GM19463 (cell line): ENCODE data around the gene MSMO1.
"Not testable (repeated sequence)": the region's sequence is repeated elsewhere in the genome, so short reads cannot be mapped to it uniquely, and the experiment has no call there.

Experiments
- ATAC-seq: cut with Tn5 transposase; IDR thresholded peaks from one replicate; pipeline ENCODE4 v1.9.1; 2021; ENCODE audit warnings: mild to moderate bottlenecking, moderate library complexity; ENCODE audit not compliant: unreplicated experiment

MSMO1 gene

DNA sequence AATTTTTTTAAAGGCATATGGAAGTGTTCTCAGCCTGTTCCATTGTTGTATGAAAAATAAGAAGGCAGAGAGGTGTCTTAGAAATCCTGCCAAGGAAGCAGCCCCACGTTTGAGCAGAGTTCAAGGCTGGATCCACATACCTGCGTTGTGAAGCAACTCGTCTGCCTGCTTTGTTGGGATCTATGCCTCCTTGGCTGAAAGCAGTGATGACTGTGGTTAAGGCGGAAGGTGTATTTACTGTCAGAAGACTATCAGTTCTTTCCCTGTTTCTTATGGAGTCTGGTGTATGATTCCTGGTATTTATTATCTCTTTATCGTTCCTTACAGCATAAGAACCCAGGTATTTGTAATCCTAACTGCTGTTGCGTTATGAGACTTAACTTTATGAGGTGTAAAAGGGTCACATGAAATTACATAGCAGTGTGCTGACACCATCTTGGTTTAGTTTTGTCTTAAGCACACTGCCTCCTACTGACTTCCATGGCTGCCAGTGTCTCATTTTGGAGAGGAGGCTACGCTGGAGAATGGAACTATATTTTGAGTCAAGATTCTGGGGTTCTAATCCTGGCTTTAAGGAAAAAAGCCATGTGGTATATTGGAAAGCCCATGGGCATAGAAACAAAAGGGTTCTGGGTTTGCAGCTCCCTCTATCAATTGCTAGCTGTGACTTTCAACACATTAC, 3.1 kb upstream of the MSMO1 start:
- no peak for ATAC-seq

DNA sequence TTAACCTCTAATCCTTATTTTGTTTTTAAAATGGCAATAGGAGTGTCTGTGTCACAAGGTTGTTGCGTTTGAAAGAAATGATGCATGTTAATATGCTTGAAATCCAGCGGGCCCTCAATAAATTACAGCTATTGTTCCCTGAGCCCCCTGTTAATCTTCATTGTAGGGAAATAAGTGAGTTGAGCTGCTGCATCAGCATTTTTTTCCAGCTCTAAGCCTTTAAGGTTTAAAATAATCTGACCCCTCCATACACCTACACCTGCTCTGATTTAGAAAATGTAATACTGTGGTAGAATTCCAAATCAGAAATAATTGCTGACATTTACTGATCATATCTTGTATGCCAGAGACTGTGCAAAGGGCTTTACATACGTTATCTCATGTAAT, 2.6 kb upstream of the MSMO1 start:
- ATAC-seq: no peak

DNA sequence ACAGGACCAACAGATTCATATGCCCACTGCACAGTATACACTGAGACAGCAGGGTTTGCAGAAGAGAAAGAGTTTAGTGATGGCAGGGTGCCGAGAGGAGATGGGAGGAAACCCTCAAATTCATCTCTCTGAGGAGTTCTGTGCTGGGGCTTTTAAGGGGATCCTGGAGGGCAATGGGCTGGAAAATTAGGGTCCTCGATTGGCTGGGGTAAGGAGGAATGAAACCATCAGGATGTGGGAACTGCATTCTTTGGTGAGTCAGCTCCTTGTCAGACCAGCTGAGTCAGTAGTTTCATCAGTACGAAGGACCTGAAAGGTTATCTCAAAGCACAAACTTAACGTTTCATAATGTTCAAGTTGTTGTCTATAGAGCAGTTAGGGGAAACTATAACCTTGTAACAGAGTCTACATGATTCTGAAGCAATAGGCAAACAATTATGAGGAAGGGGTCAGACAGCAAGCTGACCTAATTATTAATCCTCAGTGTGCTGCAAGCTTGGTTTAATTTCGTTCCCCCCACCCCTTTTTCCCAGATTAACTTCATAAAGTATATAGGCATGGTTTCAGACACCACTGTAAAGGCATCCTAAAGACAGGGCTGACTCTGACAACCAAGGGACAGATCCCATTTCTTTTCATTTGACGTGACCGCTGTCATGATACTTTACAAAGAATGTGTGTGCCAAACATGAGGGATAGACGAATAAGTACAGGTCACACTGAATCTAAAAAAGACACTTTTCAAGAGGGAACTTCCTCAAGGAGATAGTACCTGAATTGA, 1.5 kb upstream of the MSMO1 start:
- no peak for ATAC-seq

DNA sequence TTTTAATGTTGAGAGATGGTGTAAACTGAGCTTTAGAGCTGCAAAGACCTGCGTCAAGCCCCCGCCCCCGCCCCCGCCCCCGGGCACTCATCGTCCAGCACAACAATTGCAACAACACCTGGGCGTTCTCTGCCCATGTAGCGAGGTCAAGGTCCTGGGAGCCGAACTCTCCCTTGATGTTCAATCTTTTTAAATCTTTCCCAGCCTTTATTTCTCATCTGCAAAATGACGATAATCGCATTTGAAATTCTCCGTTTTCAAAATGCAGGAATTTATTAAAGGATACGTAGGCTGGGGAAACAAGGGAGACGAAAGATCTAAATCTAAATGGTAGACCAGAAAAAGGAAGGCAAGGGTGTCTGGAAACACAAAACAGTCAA, 648 bp upstream of the MSMO1 start:
- no peak for ATAC-seq

DNA sequence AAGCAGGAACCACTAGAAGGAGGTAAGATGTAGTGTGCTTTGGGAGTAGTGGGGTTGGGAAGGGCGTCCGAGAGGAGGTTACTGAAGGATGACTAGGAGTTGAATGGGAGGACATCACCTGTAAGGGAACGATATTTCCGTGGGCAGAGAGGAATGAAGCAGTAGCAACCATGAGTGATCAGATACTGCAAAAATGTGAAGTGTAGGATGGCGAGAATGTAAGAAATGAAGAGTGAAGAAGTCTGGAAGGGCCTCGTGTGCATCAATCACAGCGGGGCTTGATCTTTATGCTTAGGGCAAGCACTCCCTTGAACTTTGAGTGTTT, 594 bp downstream of the MSMO1 start:
- ATAC-seq: no peak

DNA sequence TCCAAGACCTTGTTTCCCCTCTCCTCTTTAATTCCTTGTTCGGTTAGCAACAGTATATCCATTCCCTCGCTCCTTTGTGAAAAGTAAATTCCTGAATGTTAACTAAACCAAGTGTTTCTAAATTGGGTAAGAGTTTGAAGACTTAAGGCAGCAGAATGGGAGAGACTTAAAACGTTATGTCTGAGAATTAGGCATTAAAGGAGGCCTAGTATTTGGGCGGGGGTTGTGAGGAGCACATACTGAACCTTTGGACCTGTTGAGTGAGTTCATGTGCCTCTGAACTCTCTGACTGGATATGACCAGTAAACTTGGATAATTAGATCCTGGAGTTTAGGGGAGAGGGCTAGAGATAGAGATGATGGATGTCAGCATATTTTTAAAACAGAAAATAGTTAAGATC, 1.2 kb downstream of the MSMO1 start:
- ATAC-seq: no peak

DNA sequence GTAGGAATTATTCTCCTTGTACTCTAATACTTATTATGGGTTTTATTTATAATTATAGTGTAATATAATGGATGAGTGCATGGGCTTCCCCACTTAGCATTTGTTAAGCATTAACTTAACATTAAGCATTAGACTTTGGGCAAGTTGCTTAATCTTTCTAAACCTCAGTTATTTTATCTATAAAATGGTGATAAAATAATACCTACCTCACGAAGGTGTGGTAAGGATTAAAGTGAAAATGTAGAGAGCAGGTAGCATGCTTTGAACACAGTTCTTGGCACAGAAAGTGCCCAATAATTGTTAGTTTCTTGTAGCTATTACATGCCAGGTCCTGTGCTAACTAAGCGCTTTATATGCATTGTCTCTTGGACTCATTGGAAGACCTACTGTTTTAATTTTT, 2.6 kb downstream of the MSMO1 start:
- no peak for ATAC-seq

DNA sequence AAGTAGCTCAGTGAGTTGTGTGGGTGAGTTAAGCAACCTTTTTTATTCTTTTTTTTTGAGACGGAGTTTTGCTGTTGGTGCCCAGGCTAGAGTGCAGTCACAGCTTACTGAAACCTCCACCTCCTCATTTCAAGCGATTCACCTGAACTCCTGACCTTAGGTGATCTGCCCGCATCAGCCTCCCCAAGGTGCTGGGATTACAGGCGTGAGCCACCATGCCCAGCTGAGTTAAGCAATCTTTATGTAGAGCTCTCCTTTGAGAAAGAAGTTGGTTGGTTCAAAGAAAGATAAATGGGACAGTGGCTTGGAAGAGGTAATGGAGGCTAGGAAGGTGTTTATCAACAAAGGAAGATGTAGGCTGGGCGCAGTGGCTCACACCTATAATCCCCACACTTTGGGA, 3.2 kb downstream of the MSMO1 start:
- ATAC-seq: no peak

DNA sequence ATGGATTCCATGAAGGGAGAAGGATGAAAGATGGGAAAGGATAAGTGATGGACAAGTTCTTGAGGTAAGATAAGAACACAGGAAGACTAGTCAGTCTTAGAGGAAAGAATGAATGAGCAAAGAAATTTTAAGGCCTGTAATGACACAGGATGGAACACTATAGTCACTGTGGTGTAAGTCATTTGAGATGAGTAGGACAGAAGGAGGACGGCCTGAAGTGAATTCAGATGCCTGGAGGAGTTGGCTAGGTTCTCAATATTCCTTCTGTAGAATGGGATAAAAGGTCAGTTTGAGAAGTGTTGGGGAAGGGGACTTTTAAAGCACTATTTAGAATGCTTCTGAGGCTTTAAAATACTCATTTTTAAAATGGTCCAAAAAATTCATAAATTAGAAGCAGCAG, 3.9 kb downstream of the MSMO1 start:
- ATAC-seq: no peak

DNA sequence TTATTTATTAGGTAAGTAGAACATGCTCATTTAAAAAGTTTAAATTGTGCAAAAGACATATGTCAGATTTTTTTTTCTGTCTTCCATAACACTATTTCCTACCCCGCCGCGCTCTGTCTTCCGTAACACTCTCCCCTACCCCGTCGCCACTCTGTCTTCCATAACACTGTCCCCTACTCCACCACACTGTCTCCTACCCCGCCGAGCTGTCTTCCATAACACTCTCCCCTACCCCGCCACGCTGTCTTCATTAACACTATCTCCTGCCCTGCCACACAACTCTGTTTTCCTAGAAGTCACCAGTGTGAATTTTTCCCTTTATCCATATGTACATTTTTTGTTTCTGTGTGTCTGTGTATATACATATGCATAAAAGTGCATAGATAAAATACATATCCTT, 4.4 kb downstream of the MSMO1 start:
- ATAC-seq: no peak

DNA sequence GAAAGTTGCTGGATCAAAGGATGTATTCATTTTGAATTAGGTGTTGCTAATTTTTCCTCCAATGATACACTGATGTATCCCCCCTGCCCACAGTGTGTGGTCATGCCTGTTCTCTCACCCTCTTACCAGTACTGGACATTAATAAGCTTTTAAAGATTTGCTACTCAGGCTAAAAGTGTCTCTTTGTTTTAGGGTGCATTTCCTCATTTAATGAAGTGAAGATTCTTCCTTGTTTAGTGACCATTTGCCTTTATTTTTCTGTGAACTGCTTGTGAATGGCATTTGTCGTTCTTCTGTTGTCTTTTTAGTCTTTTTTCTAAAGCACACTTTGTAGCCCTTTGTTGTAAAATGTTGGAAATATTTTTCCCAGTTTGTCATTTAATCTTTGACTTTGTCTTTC, 5.0 kb downstream of the MSMO1 start:
- ATAC-seq: no peak

DNA sequence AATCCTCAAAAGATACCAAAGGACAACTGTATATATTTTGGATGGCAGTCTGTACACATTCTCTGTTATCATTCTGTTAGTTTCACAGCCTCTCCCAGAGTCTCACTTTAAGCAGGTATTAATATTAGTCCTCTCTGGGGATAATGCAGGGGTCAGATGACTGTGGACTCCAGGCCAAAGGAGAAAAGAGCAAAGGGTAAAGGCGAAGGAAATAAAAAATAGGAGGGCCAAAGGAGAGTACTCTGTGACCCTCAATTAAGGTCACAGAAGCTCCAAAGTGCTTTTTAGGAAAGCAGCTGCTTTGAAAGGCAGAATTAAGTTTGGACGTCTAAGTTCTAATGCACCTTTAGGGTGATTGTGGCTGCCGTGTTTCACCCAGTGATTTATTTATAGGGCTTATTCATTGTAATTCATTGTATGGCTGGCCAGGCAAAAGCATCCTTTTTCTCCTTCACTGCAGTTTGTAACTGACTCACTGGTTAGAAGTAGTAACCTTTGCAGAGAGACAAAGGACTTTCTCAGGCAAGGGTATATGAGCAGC, 7.8 kb downstream of the MSMO1 start:
- ATAC-seq: no peak

DNA sequence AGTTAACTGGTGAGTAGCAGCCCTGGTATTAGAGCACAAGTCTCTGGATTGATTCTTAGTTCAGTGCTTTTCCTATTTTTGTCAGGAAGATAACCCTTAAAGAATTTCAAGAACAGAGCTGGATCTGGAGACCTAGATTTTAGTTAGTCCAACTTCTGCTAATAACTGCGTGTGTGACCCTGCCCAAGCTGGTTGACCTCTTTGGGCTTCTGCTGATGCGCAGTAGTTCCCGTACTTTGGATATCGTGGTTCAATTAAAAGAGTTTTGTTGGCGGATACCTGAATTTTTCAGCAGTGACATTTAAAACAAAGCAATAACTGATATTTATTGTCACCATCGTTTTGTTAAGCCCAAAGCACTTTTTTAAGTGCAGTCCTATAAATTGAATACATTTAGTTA, 9.3 kb downstream of the MSMO1 start:
- no peak for ATAC-seq

DNA sequence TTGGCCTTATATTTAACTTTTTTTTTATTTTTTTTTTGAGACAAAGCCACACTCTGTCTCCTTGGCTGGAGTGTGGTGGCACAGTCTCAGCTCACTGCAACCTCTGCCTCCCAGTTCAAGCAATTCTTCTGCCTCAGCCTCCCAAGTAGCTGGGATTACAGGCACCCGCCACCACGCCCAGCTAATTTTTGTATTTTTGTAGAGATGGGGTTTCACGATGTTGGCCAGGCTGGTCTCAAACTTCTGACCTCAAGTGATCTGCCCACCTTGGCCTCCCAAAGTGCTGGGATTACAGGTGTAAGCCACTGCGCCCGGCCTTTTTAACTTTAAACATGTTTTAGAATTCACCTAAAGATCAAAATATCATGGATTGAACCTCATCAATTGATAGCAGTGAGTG, 14.9 kb downstream of the MSMO1 start:
- ATAC-seq: not testable (repeated sequence)

DNA sequence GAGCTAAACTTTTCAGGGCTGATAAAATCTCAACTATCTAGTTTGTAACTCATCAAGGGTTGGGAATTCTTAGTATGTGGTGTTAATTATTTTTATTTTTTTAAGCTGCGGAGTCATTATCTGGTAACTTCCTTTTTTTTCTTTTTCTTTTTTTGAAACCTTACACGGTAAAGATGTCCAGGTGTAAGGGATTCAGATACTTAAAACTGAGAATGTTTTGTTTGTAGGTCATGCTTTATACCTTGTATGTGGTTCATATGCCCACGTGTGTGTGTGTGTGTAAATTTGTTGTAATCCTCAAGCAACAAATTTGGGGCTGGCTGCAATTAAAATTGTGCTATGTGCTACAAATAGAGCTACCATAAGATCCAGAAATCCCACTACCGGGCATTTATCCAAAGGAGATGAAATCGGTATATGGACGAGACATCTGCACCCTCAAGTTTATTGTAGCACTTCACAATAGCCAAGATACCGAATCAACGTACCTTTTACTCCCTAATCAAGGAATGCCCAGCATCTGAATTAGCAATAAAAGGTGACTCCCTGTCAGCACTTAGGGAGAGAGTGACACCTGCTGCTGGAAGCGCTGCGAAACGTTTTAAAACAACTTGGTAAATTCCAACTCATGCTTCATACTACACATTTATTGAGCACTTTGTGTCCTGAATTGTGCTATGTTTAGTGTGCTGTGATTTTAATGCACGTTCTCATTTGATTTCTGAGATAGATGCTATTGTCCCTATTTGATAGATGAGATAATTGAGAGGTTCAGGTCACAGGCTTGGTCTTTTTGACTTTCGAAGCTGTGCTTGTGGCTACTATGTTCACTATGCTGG, 16.1 kb downstream of the MSMO1 start:
- no peak for ATAC-seq

DNA sequence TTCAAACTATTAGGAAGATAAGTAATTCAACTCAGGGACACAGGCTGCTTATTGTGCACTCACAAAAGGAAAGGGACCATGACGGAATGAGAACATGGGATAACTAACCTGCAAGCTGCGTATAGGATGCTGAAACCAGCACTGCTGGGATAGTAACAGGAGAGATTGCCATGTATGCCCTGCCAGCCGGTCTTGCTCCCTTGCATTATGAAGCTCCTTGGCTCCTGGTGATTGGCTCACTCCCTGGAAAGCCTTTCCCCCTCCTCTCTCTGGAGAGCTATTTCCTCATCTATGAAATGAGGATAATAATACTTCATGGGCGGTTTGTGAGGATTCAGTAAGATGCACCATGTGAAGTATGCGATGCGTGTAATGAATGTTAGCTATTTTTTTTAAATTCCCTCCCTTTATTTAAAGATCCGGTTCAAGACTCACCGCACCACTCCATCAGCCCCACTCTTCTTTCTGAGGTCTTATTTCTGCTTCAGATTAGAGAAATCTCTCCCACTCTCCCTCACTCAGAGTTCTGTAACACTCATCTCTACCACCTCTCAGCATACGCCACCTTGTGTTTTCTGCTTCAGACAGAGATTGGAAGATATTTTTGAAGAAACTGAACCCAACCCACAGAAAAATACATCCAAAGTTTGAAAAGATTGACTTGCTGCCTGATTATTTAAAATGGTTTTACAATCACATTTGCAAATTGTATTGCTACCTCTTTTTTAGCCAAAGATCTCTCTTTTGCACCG, 18.4 kb downstream of the MSMO1 start:
- ATAC-seq: no peak

DNA sequence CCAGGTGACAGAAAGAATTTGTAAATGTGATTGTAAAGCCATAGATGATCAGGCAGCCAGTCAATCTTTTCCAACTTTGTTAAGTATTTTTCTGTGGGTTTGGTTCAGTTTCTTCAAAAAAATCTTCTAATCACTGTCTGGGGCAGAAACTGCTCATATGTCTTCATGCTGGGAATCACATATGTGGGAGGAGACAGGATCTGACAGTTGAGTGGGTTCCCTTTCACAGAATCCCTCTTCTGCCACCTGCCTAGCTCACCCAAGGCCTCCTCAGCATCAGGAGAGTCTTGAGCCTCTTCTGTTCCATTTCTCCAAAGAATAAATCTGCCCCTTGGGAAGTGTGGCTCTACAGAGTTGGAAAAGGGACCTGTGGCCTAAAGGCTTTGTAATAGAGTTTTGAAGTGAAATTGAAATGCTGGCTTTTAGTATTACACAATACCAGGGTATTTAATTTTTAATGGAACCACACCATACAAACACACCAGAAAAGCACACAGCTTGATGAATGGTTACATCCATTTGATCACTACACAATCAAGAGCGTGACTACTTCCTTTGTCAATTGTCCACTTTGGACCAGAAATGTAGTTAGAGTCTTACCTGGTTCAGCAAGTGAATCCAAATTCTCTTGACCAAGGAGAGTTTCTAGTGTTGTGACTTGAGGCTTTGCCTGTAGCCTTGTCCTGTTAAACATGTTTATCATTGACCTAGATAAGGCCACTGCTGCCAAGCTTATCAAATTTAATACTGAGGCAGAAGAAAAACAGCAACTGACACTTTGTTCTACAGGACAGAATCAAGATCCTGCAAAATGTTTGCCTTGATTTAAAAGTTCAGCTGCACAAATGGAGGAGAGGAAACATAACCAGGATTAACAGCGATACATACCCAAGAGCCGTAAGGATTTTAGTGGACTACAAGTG, 20.4 kb downstream of the MSMO1 start:
- no peak for ATAC-seq

DNA sequence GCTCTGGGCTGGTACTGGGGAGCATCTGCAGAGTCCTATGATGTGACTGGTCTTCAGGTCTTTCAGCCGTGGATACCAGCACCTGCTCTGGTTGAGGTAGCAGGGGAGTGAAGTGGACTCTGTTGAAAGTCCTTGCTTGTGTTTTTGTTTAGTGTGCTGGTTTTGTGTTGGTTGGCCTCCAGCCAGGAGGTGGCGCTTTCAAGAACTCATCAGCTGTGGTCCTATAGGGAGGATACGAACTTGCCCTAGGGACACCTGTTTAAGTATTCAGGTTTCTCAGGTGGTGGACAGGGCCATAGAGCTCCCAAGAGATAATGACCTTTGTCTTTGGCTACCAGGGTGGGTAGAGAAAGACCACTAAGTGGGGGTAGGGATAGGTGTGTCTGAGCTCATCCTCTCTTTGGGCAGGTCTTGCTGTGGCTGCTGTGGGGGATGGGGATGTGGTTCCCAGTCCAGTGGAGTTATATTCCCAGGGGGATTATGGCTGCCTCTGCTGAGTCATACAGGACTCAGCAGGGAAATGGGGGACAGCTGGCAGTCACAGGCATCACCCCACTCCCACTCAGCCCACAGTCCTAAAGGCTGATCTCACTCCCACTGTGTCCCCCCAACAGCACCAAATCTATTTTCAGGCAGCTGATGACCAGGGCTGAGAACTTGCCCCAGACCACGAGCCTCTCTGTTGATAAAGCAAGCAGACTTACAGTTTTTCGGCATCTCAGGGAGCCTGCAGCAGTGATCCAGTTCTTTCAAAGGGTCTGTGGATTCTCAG, 24.1 kb downstream of the MSMO1 start:
- no peak for ATAC-seq

DNA sequence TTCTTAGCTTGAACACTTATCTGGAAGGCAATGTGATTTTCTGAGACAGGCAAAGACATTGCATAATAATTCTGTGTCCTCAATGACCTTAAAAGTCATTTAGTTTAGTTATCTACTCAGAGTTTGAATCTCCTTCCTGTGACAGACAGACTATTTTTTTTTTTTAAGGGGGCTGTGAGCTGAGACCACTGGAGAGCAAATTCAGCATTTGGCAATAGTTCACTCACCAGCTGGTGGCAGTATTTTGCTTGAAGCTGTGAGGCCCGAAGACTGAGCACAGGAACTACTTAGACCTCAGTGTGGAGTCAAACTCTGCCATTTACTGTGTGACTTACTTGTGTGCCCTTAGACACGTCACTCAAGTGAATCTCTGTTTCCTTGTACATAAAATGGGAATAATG, 28.4 kb downstream of the MSMO1 start:
- peak; percentile 55 for ATAC-seq
